ENCODE measurements around the gene SHB. TPM values are rescaled to one million over a fixed set of nuclear protein-coding genes. Genes with fewer than 3 reads are reported as not detected.

The SHB gene
- total and polyA plus RNA-seq, 2 of the 8 experiments (the other 6 are each of a cell fraction or from before 2014, with no cell fraction given): 4.1 to 12.6 TPM

DNA sequence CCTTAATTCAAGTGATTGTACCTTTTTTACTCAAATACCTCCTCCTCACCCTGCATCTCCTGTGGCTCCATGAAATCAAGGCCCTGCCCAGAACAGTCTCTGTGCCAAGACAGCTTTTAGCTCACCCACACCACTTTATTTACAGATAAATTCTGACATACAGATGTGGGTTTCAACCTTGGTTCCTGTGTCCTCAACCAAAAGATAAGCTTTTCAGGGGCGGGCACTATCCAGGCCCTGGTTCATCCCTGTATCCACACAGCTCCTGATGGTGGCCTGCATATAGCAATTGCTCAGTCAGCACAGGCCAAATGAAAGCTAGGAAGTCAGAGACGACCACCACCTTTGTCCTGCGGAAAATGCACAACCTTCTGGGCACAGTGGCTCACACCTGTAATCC is 8.3 kb downstream of the SHB start:
- H3K4me1 ChIP-seq (replicated peaks in 1 of 4; ENCODE audit: control insufficient read depth in 3 of 4, insufficient read depth in 4 of 4, low read length in 3 of 4): peaks cover 11 to 24% (median 20%) of the 10 kb centered on the region in 4 experiments
- no peak overlapping the region for H3K4me2 ChIP-seq (ENCODE audit: insufficient read depth in 1 of 2, low read depth in 2 of 2, low read length in 2 of 2)
- no peaks in the 10 kb centered on the region for H3K23me2 ChIP-seq (ENCODE audit: low read depth, low read length)
- H3K14ac ChIP-seq (ENCODE audit: insufficient read length): no peak overlapping the region
- H3K79me1 ChIP-seq (ENCODE audit: low read depth, low read length): peaks cover 16% of the 10 kb centered on the region
- H3K4ac ChIP-seq (replicated peaks; ENCODE audit: insufficient read length, low read depth, low read length): no peak overlapping the region
- no peak overlapping the region for H2BK12ac ChIP-seq (ENCODE audit: low read depth, low read length)
- peaks cover 3 to 62% of the 10 kb centered on the region in 2 experiments; a peak in 3 of 4 replicates for H3K79me2 ChIP-seq (ENCODE audit: control insufficient read depth in 1 of 2, insufficient read depth in 2 of 2, low read length in 2 of 2)
- WGBS, 2 experiments (ENCODE audit: extremely low coverage in 1 of 2, insufficient coverage in 1 of 2, insufficient read length in 1 of 2, insufficient replicate concordance in 2 of 2, low coverage in 1 of 2, low lambda C conversion rate in 2 of 2, missing lambda C conversion rate in 1 of 2): 97% methylated on average over 3 of the region's 3 CpGs; no CpG with 5 or more reads in 1 of the 2 experiments
- H4K20me1 ChIP-seq (replicated peaks in 1 of 2; ENCODE audit: control insufficient read depth in 1 of 2, insufficient read depth in 2 of 2, low read length in 2 of 2): peaks cover 3 to 10% of the 10 kb centered on the region in 2 experiments
- H3K18ac ChIP-seq (ENCODE audit: extremely low read depth, low read length): no peak overlapping the region
- no peak overlapping the region for H3K4me3 ChIP-seq (ENCODE audit: extremely low read depth in 1 of 4, insufficient read depth in 2 of 4, low read depth in 3 of 4, low read length in 4 of 4)
- no peak overlapping the region; the same call in 1 of the 2 replicates for H4K8ac ChIP-seq (ENCODE audit: extremely low read depth, insufficient read depth, low read length)
- TF ChIP-seq CHD1 (IDR thresholded peaks at IDR 0.05; ENCODE audit: low read depth, low read length): no peak
- H3K9me3 ChIP-seq (ENCODE audit: insufficient read depth in 2 of 2, low read depth in 1 of 2, low read length in 1 of 2): no peaks in the 10 kb centered on the region
- DNase-seq (ENCODE audit: low read depth in 1 of 2, low spot score in 2 of 2) (no peak), FAIRE-seq (no peak)
- H2BK20ac ChIP-seq (ENCODE audit: low read length): no peak overlapping the region
- no peak overlapping the region for H2AK5ac ChIP-seq (ENCODE audit: low read depth, low read length)
- H3K27ac ChIP-seq (ENCODE audit: low read depth, low read length): no peak overlapping the region
- H3K27me3 ChIP-seq (replicated peaks in 1 of 4; ENCODE audit: control insufficient read depth in 3 of 4, extremely low read depth in 1 of 4, insufficient read depth in 3 of 4, low read length in 3 of 4): no peaks in the 10 kb centered on the region
- CTCF ChIA-PET (ENCODE audit: partially characterized antibody): interaction anchor here (0.6 to 5.9 kb wide), 15 partner anchors 9 to 334 kb away, joined by 3 to 24 read pairs (median 4); no protein-coding TSS in a partner anchor
- no peak overlapping the region for H3K56ac ChIP-seq (replicated peaks; ENCODE audit: insufficient read length, low read depth, low read length)
- H2BK15ac ChIP-seq (ENCODE audit: low read length): no peak overlapping the region
- no peak overlapping the region for H2BK5ac ChIP-seq (ENCODE audit: low read depth, low read length)
- H2AFZ ChIP-seq (ENCODE audit: low read length): no peak overlapping the region
- no peak overlapping the region for H3K23ac ChIP-seq (ENCODE audit: insufficient read length)
- no peak overlapping the region for H3K9ac ChIP-seq (replicated peaks in 1 of 4; ENCODE audit: extremely low read depth in 1 of 4, low read depth in 3 of 4, low read length in 3 of 4)
- POLR2A ChIA-PET (ENCODE audit: partially characterized antibody): interaction anchor here (0.6 to 2.0 kb wide), 3 partner anchors 9 to 42 kb away, joined by 3 to 6 read pairs (median 3); no protein-coding TSS in a partner anchor
- no peak overlapping the region for H2BK120ac ChIP-seq (replicated peaks; ENCODE audit: low read depth, low read length)
- no peaks in the 10 kb centered on the region for H3K36me3 ChIP-seq (ENCODE audit: control insufficient read depth in 2 of 4, insufficient read depth in 4 of 4, low read length in 3 of 4)
- no peak overlapping the region for H4K5ac ChIP-seq (ENCODE audit: insufficient read length, low read depth, low read length)
- no peak overlapping the region for H4K91ac ChIP-seq (replicated peaks; ENCODE audit: insufficient read length, low read length)
